MM.1S (cell line): Measurements from ENCODE around the gene ADARB2.

Source experiments
- CTCF ChIP-seq: fragments of 300-600 bp; sonication (generic); IDR thresholded peaks from 2 replicates; pipeline ENCODE4 v1.5.1; 2016; ENCODE audit warnings: antibody characterized with exemption, low read length, mixed read lengths
- EZH2 ChIP-seq: fragments of 300-600 bp; sonication (generic); optimal IDR thresholded peaks from 2 replicates; pipeline ENCODE3; 2017; ENCODE audit warnings: low read depth, mild to moderate bottlenecking, antibody characterized with exemption, low read length, mixed read lengths
- EZH2phosphoT487 ChIP-seq: fragments of 300-600 bp; sonication (generic); IDR thresholded peaks from 2 replicates; pipeline ENCODE4 v1.6.1; 2018; ENCODE audit warnings: antibody characterized with exemption, low read length

- TF ChIP-seq CTCF, result no peak
- TF ChIP-seq EZH2, result no peak
- no peak for TF ChIP-seq EZH2phosphoT487
Observed at GRCh38 chr10:1485357-1485756, 252.0 kb downstream of the ADARB2 start.
